SHP77 (cell line): ENCODE measurements around the gene UNC45B.
"Not testable (repeated sequence)": the region's sequence is repeated elsewhere in the genome, so short reads cannot be mapped to it uniquely, and the experiment has no call there.

Experiments
- DNase-seq, 2 experiments: peaks; one replicate each; lab custom pipeline; 2025; lab: John Stamatoyannopoulos, UW

Gene UNC45B

DNA sequence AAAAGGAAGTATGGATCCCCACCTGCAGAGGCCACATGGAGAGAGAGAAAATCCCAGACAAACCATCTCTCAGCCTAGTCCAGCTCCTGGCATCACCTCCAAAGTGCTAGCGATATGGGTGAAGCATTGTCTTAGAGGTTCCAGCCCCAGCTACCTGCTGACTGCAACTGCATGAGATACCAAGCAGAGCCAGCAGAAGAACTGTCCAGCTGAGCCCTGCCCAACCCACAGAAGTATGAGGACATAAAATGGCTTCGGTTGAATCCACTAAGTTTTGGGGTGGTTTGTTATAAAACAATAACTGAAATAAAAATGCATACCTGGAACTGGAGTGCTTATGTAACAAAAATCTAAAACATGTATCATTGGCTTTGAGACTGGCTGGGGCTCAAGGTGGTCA is 74.8 kb downstream of the UNC45B start:
- DNase-seq: no peak

GRCh38 chr17:35224436-35224835 is 76.8 kb downstream of the UNC45B start:
- DNase-seq: no peak

DNA sequence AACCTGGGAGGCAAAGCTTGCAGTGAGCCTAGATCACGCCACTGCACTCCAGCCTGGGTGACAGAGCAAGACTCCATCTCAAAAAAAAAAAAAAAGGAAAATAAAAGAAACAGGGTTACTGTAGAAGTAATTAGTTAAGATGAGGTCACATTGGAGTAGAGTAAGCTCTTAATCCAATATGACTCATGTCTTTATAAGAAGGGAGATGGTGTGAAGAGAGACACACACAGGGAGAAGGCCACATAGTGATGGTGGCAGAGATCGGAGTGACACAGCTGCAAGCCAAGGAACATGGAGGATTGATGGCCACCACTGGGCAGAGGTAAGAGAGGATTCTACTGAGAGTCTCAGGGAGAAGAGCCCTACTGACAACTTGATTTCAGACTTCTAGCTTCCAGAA is 79.9 kb downstream of the UNC45B start:
- no peak for DNase-seq

DNA sequence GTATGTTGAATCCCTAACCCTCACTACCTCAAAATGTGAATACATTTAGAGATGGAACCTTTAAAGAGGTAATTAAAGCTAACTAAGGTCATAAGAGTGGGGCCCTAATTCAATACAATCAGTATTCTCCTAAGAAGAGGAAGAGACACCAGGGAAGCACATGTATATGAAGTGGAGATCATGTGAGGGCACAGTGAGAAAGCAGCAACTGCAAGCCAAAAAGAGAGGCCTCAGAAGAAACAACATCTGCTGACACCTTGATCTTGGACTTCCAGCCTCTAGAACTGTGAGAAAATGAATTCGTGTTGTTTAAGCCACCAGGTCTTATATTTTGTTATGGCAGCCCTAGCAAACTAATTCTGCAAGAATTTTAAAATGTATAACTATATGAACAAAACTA is 82.0 kb downstream of the UNC45B start:
- DNase-seq: no peak

DNA sequence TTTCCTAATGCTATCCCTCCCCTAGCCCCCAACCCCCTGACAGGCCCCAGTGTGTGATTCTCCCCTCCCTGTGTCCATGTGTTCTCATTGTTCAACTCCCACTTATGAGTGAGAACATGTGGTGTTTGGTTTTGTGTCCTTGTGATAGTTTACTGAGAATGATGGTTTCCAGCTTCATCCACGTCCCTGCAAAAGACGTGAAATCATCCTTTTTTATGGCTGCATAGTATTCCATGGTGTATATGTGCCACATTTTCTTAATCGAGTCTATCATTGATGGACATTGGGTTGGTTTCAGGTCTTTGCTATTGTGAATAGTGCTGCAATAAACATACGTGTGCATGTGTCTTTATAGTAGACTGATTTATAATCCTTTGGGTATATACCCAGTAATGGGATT is 86.7 kb downstream of the UNC45B start:
- DNase-seq: not testable (repeated sequence)

- DNase-seq: no peak
Measured at GRCh38 chr17:35235289-35235688, 87.7 kb downstream of the UNC45B start.

DNA sequence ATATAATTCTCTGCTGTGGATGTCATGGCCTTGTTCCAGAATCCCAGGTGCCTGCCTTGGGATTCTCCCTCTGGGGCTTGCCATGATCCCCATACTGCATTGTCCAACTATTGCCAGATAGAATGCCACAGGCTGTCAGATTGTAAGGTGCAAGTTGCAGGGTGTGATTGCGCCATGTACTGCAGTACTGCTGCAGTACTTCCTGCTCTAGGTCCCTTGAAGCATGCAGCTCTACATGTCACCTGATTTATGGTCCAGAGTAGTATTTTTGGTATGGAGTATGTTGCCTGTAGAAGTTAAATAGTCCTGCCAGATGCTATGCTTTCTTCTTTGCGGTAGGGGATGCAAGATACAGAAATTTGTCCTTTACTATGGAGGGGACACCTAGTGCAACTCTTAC is 88.3 kb downstream of the UNC45B start:
- DNase-seq: no peak

DNA sequence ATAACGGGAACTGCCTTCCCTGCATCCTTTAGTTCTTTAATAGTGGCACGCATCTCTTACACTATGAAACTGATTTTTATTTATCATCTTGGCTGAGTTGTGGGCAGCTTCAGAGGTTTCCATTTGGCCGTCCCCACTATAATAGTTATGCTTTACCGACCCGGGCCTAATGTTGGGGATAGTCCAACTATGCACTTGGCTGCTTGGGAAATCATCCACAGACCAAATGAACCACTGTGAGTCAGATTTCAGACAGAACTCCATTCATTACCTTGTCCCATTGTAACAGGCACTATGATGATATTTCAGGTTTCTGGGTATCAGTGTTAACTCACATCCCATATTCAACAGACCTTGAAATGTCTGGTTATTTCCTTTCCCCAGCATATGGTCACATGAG is 89.2 kb downstream of the UNC45B start:
- no peak for DNase-seq

GRCh38 chr17:35238821-35239220 is 91.2 kb downstream of the UNC45B start:
- no peak for DNase-seq
